Stimulated activated CD8-positive, alpha-beta memory T cell treated with anti-CD3 and anti-CD28 coated beads, Interleukin-12 subunit alpha, Interleukin-12 subunit beta, amount 100 ng/mL, for 4 hours (primary cell): ENCODE results near the gene CNIH3.

ENCODE experiments used
- DNase-seq: peaks from one replicate; pipeline ENCODE4 v3.0.0-alpha.2; 2020; ENCODE audit warnings: low read depth

Gene CNIH3

DNA sequence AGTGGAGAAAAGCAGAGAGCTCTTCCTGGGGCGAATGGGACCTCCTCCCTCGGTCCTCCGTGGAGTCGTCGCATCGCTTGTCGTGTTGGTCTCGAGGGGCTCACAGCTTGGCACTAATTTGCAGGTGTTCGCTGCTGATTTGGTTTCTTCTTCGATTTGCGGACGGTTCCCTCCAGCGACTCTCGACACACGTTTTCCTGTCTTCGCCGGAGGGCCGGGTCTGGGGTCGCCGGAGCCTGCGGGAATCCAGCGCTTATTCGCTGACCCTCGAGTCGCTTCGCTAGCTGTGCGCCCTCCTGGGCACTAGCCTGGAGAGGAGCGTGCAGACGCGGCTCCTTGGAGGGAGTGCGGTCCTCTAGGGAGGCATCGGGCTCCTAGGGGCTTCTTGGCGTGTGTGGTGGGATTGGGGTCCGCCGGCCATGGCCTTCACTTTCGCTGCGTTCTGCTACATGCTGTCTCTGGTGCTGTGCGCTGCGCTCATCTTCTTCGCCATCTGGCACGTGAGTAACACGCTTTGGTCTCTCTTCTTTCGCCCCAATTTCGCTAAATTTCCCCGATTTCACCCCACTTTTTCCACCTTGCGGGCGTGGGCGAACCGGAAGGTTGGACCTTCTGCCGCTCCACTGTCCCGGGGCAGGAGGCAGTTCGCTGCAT lies 766 bp downstream of the CNIH3 start:
- DNase-seq: no peak

DNA sequence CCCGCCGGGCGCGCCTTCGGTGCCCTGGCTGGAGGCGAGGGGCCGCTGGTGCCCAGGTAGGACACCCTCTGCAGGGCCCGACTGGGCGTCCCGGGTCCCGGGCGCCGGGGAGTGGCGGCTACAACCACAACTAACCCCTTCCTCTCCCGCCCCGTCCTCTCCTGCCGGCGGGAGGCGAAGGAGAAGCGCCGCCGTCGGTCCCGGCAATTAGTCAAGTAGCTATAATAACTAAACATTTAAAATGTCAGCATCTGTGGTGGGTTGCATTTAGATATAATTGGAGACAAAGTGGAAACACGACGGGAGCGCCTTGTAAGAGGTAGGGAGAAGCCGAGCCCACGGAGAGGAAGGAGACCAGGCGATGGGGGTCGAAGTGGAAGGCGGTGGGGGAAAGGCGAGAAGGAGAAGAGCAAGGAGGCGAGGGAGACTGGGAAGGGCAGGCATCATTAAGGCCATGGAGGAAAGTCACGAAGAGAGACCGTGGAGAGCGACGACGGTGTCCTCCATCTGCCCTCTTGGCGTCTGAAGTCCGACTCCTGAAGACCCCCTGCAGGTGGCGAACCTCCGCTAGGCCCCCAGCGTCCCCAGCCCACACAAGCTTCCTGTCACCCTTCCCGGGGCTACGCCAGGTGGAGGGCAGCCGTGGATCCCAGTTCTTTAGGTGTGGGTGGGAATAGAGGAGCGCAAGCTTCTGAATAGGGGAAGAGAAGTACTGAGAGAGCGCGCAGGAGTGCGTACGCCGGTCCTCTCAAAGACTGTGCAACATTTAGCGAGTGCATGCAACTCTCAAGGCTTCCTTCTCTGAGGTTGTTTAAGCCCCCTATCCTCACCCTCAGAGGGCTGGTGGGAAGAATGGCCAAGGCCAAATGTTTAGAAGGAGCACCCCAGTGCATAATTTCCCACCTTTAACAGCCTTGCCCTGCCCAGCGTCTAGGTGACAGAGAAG lies 1.6 kb downstream of the CNIH3 start:
- DNase-seq: no peak

DNA sequence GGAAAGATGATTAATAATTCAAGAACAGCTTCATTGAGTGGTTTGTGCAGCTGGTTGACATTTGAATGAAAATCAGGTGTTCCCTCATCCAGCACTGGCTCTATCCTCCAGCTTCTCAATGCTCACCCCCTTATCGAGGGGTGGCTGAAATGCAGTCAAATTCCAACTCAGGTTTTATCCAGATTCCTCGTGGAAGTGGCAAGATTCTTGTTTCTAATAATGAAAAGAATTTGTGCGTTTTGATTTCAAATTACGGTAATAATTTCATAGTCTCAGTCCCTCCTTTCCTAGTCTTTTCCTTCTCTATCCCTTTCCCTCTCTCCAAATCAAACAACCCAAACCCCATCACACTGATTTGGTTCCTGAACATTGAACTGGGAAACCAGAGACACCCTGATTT lies 3.1 kb downstream of the CNIH3 start:
- DNase-seq: no peak

DNA sequence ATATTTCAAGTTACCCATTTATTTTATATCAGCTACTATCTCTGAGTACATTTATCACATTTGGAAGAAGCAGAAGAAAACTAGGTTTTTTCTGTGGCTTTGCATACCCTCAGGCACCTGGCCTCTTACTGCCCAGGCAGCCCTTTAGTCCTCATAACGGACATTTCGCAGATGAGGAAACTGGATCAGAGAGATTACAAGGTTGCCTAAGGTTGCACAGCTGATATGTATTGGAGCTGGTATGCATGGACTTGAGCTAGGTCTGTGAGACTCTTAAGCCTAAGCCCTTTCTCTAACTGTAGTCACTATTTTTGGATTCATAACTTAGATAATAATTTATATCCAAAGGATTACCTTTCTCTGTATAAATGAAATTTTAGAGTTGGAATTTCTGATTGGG lies 4.0 kb downstream of the CNIH3 start:
- no peak for DNase-seq

DNA sequence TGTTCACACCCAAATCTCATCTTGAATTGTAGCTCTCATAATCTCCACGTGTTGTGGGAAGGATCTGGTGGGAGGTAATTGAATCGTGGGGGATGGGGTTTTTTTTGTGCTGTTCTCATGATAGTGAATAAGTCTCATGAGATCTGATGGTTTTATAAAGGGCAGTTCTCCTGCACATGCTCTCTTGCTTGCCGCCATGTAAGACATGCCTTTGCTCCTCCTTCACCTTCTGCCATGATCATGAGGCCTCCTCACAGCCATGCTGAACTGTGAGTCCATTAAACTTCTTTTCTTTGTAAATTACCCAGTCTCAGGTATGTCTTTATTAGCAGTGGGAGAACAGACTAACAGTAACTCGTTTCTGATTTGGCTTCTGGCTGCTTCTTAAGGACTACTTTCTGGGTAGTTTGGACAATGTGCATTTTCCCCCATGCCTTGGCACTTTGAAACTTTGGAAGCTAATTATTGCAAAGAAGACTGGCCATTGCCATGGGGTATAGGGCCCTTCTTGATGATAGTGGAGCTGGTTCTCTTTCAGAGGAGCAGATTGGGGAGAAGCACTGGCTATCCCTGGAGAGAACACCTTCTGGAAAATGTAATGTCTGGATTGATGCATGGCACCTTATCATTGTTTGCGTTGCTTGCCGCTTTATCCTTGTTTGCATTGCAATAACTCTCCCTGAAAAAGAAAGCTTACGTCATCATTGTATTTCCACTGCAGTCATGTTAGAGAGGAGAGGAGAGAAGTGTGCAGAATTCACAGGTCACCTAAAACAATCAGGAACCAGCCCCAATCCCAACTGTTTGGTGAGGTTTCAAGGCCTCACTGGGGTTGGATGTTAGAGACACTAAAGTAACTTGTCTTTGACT lies 5.9 kb downstream of the CNIH3 start:
- DNase-seq: no peak

DNA sequence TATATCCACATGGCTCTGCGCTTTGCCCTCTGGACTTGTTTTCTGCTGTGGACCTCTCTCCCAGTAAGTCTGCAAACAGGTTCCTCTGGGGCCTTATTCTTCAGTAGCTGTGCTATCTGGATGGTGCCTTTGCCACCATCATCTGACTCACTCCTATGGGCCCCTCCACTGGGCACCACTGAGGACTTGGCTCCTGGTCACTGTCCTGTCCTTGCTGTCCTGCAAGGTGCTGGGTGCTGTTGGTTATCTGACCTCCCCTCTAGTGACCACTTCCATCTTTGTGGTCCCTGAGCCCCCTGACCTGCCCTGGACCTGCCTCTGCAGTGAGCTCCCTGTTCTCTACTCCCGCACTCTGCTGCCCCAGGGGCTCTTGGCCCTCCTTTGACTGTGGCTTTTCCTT lies 6.7 kb downstream of the CNIH3 start:
- DNase-seq: no peak

DNA sequence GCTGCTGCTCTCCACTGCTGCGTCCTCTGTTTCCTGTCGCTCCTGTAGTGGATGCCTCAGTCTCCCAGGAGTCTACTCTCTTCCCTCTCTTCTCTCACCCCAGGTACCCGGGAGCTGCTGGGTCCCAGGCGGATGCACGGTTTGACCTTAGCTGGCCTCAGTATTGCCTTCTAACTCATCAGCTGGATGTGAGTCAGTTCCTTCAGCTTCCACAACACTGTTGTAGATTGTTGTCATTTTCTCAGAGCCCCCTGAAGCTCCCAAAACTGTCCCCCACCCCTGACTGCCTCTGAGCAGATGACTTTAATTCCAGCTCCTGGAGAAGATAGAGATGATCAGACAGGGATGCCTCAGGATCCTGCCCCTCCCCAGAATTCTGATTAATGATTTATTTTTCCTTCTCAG lies 7.2 kb downstream of the CNIH3 start:
- DNase-seq: no peak

DNA sequence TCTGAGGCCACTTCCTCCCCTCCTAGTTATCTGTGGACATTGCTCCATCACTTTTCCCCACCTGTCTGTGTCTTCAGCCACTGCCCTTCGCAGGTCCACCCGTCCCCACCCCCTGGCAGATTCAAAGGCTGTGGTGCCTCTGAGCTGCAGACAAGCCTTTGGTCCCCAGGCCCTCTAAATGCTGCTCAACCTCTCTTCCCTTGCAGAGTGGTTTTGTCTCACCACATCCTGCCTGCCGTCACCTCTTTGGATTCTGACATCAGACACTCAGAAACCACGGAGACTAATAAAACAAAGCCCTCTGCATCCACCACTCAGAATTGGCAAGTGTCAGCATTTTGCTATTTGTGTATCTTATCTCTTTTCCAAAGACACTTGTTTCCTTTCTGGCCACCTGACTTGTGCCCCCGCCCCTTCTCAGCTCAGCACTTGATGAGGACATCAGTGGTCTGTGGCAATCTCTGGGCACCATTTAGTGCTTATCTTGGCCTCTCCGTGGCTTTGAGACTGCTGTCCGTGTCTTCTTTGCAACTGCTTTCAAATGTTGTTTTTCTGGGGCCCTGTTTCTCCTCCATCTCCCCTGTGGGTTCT lies 7.7 kb downstream of the CNIH3 start:
- DNase-seq: peak; percentile 45

DNA sequence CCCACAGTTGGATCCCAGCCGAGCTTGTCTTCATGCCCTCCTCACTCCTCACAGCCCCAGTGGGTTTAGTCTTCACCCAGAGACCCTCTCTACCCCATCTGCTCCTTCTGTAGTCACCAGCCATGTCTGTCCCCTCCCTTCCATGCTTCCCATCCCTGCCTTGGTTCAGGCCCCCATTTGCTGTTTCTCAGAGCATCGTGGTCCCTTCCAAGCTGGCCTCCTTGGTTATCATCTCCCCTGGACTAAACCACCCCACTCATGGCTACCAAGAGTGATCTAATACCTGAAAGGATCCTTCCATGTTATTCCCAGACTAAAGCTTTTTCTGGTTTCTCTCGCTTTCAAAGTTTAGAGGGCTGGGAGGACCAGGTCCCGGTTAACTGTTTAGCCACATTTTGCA lies 8.3 kb downstream of the CNIH3 start:
- DNase-seq: no peak

DNA sequence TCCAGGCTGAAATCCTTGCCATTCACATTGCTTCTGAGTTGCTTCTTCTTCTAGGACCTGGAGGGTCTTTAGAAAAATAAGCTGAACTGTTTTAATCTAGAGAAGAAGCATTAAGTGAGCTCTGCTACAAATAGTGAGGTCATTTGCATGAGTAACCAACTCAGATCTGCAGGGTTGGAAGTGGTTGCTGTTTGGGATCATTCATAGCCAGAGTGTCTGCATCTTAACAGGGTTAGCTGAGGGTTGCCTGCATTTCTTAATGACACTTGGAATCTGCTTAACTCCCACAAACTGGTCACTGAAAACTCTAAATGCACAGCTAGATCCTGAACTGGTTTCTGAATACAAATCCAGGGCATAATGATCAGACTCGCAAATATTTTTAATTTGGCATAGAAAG lies 9.9 kb downstream of the CNIH3 start:
- DNase-seq: no peak

DNA sequence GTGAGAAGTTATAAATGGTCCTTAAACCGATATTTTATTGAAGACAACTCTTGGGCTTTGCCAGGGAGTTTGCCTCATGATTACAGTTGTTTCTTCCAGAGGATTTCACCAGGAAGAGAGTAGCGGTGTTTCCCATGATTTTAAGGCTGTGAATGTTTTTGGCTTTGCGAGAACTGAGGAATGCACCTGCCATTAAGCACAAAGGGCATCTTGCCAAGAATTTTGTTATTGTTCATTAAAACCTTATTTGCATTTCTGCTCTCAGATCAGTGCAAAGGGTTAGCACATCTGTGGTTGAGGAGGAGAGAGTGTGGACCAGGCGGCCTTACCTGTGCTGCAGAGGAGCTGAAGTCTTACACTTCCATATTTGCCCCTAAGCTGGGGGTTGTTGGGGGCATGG lies 13.8 kb downstream of the CNIH3 start:
- no peak for DNase-seq

DNA sequence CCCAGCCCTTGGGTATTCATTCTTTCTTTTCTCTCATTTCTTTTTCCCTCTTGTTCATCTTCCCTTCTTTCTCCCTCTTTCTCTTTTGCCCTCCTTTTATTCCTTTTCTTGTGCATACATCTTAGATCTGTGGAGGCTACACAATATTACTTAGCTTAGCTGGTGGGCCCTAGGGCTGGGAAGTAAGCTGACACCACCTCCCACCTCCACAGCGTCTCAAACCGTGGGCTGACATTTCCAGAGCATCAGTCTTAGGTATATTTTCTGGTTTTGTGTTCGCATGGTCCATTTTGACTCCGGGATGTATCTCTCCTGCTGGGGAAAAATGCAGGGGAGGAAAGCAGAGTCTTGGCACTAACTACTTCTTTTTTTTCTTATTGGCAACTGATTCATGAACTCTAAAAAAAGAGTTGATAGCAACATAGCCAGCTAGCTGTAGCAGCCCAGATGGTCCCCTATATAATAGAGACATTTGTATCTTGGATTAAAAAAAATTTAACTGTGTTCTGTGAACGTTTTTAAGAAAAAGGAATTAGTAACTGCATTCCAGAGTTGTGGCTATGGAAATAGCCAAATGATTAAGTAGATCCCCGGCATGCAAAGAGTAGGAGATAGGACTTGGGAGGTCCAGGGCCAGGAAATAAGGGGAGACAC lies 15.5 kb downstream of the CNIH3 start:
- DNase-seq: no peak

DNA sequence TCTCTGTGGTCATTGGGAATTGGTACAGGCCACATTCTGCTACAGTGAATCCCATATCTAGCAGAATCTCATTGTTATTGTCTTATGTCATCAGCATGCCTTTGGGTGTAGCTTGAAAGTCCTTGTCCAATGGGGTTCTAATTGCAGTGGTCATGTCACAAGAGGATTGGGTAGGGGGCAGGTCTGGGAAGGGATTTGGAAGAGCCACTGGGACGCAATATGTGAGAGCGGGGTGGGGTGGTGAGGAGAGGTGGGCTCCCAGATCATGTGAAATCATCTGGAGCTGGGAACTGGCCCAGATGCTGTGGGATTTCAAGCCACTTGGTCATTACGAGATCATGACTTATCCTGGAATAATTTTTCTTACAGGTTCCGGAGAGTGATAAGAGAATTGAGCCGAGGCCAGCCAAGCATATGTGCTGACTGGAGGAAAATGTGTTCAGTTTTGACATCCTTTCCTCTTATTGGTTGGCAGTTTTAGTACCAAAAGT lies 16.3 kb downstream of the CNIH3 start:
- no peak for DNase-seq

DNA sequence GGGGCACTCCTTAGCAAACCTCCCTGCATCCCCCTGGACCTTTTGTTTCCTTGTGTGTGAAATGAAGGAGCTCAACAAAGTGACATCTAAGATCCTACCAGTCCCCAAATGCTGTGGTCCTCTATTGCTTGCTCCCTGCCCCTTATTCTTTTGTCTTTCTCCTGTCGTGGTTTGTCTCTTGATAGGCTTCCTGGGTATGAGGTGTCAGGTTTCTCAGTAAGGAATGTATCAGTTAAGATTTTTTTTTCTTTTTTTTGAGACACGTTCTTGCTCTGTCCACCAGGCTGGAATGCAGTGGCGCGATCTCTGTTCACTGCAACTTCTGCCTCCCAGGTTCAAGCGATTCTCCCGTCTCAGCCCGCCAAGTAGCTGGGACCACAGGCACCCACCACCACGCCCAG lies 16.8 kb downstream of the CNIH3 start:
- no peak for DNase-seq

DNA sequence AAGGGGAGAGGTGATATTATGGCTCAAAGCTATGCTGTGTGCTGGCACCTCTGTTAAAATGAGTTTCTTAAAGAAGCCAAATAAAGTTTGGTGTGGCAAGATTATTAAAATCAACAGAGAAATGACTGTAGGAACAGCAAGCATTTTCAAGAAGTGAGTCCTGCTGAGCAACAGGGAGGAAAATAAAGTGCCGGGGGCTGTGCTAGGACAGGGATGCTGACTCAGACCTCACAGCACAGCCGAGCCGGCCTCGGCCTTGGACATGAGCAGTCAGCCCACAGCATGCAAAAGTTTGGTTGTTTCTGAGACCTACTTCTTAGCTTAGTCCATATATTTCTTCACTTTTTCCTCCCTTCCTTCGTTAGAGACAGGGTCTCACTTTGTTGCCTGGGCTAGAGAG lies 19.2 kb downstream of the CNIH3 start:
- DNase-seq: no peak

DNA sequence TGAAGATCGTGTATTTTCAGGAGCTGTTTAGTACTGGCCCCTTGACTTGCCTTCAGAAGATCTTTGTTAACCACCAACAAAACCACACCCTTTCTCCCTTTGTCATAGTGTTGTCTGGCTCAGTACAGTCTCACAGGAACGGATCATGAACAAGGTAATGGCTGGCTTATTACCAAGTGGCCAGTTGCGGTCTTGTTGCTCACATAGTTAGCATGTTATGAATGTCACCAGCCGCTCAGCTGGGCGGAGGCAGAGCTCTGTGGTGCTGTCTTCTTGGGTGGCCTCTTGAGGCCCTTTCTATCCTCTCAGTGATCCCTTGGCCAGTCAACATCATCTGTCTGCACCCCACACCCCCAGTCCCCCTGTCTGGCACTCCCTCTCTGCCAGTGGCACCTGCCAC lies 21.4 kb downstream of the CNIH3 start:
- no peak for DNase-seq

DNA sequence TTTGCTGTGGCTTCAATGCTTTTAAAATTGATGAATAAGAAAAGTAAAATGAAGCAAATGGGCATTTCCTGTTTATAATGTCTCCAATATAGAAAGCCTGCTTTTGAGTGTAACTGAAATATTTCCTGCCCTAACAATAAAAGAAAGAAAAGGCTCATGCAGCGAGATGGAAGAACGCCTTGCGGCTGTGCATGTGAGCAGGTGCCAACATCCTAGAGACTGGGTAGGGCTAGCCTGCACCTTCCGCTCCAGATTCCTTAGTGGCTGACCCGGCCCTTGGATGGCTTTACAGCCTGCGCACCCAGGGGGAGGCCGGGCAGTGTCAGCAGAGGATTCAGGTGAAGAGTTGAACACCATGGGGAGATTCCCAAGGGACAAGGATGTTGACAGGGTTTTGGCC lies 21.8 kb downstream of the CNIH3 start:
- no peak for DNase-seq

DNA sequence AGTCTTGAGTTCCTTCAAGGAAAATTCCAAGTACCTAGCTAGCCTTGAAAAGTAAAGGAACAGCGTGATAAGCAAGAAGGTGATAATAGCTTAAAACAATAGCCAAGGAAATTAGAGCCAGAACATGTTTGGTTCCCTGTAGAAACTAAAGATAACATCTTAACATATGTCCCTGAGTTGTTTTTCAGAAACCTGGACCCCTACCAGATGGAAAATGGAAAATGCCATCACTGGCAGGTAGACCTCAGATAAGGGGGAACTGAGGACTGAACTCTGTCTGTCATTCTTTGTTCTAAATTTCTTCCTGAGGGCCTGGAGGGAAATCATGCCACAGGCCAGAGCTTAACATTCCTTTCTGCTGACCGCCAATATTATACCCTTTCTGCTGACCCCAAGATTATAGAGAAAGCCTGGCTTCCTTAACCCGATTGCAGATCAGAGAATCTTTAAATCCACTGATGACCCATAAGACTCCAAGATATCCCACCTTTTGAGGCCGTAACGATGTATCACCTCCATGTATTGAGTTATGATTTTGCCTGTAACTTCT lies 23.4 kb downstream of the CNIH3 start:
- no peak for DNase-seq

DNA sequence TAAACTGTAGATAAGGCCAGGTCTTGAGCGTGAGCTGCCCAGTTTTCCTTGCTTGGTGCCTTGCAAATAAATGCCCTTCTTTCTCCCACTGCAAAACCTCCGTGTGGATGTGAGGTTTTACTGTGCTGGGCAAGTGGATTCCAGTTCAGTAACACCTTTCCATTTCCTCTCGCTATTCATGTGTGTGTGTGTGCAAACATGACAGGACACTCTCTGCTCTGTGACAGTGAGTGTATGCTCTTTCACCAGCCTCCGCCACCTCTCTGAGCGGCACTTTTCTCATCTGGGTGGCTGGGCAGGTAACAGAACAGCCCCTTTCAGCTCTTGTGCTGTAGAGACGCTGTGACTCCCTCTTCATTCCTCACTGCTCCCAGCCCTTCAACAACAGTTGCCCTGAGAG lies 23.9 kb downstream of the CNIH3 start:
- DNase-seq: no peak

DNA sequence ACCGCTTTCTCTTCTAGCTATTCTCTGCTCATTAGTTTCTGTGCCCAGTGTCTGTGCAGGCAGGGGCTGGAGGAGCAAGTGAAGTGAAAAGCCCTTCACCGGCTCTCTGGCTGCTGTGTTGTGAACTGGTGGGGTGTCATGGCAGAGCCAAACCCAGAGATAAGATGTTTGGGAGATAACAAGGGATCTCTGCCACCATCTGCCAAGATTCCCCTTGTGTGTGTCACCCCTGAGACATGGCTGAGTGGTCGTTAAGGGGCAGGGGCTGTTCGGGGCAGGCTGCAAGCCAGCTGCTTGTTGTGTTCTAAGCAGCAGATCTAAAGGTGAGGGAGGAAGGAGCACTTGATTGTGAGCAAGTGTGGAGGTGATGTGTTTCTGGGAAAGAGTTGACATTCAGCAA lies 24.5 kb downstream of the CNIH3 start:
- no peak for DNase-seq

DNA sequence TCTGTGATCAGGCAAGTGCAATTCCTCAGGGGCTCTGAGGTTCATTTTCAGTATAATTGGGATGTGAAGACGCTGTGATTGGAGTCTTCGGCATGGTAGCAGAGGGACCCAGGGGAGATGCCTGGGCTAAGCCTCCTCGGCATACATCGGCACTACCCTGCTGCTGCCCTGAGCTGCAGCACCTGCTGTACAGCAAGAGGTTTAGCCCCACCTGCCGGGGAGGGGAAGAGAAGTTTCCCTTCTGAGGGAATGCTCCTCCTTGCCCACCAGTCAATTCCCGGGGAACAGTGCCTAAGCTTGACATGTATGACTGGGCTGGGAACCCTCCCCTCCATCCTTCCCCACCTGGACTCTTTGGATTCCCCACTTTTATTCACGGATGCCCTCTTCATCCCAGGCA lies 24.9 kb downstream of the CNIH3 start:
- no peak for DNase-seq
